CD4-positive, alpha-beta T cell treated with Interleukin-4 for 1 hour (primary cell): ENCODE results near the gene METRN.
"Not testable (repeated sequence)": the region's sequence is repeated elsewhere in the genome, so short reads cannot be mapped to it uniquely, and the experiment has no call there.

ENCODE experiments used
- DNase-seq, 2 donors: peaks; one replicate each; pipeline ENCODE4 v3.0.0-alpha.2; 2020 to 2022

The METRN gene

GRCh38 chr16:678209-678857, 36.6 kb upstream of the METRN start:
- no peak for DNase-seq

GRCh38 chr16:678858-679813, 35.8 kb upstream of the METRN start:
- DNase-seq, result peak; percentile 55 to 63

GRCh38 chr16:679814-680624, 34.9 kb upstream of the METRN start, which contains the start of gene STUB1:
Gene STUB1, plus strand, starts transcription at chr16:680410. Its CDS starts 116 bp downstream, at chr16:680526.
- peak; percentile 86 to 90 for DNase-seq

- DNase-seq, result no peak
Observed at GRCh38 chr16:680625-680945, 34.3 kb upstream of the METRN start.

GRCh38 chr16:680967-681745, 33.8 kb upstream of the METRN start:
- DNase-seq, result no peak

GRCh38 chr16:681746-682427, 33.0 kb upstream of the METRN start:
- no peak for DNase-seq

- DNase-seq, result no peak
Observed at GRCh38 chr16:682493-683395, 32.2 kb upstream of the METRN start.

GRCh38 chr16:683396-684070, 31.4 kb upstream of the METRN start:
- DNase-seq, result no peak

- DNase-seq, result peak; percentile 98
Observed at GRCh38 chr16:684071-684794, 30.7 kb upstream of the METRN start, which contains the start of gene JMJD8. Gene JMJD8, minus strand, starts transcription at chr16:684334. Its CDS starts 15 bp downstream, at chr16:684319.

- DNase-seq, result no peak
Observed at GRCh38 chr16:684961-685696, 29.8 kb upstream of the METRN start.

- peak in 1 of 2 donors; percentile 26 for DNase-seq
Observed at GRCh38 chr16:685967-686366, 29.0 kb upstream of the METRN start.

GRCh38 chr16:686459-687260, 28.3 kb upstream of the METRN start:
- DNase-seq, result no peak

GRCh38 chr16:687499-687898, 27.4 kb upstream of the METRN start:
- DNase-seq, result no peak

- no peak for DNase-seq
Observed at GRCh38 chr16:689175-689897, 25.6 kb upstream of the METRN start.

- not testable (repeated sequence) for DNase-seq
Observed at GRCh38 chr16:691242-691641, 23.7 kb upstream of the METRN start.

- DNase-seq, result no peak
Observed at GRCh38 chr16:692356-693108, 22.4 kb upstream of the METRN start.
